ENCODE results near the gene CDK14. TPM values are rescaled to one million over a fixed set of nuclear protein-coding genes. Genes with fewer than 3 reads are reported as not detected.

CDK14 gene
- total RNA-seq, 1 experiment from 2014 or later, result 57.9 TPM

GRCh38 chr7:91043924-91044645 lies 448.0 kb downstream of the CDK14 start:
- H3K27me3 Mint-ChIP-seq (ENCODE audit: low read depth), result peaks cover 22% of the 10 kb centered on the region
- H3K4me3 Mint-ChIP-seq, result peak overlapping the region; percentile 30; the same call in 1 of the 2 replicates
- H3K27ac Mint-ChIP-seq, result no peak overlapping the region
- DNase-seq (ENCODE audit: low spot score) (no peak), ATAC-seq (peak; percentile 96)
- H3K4me1 Mint-ChIP-seq, result peaks cover 47% of the 10 kb centered on the region
- no peaks in the 10 kb centered on the region for H3K9me3 Mint-ChIP-seq
- 0 out of 2 replicates have a peak, but pooled peaks have one; percentile 77 for TF ChIP-seq FOXK1 (CRISPR knock-in tag; IDR thresholded peaks at IDR 0.05)
- TF ChIP-seq ERG (CRISPR knock-in tag; IDR thresholded peaks at IDR 0.05), result no peak
- H3K36me3 Mint-ChIP-seq, result no peaks in the 10 kb centered on the region
- CTCF ChIA-PET, result interaction anchor here (1.0 kb wide), 1 partner anchor 9 kb away, joined by 5 read pairs; no protein-coding TSS in a partner anchor
- POLR2A ChIA-PET, result interaction anchor here (0.5 kb wide), 1 partner anchor 36 kb away, joined by 3 read pairs; no protein-coding TSS in a partner anchor

- Mint-ChIP-seq H3K4me1 (peaks cover 38% of the 10 kb centered on the region), H3K27me3 (ENCODE audit: low read depth) (peaks cover 37% of the 10 kb centered on the region), H3K27ac (no peak overlapping the region), H3K4me3 (no peak overlapping the region), H3K36me3 (no peaks in the 10 kb centered on the region), H3K9me3 (no peaks in the 10 kb centered on the region)
- DNase-seq (ENCODE audit: low spot score) (no peak), ATAC-seq (no peak)
- CTCF ChIA-PET, result no interaction called here
- POLR2A ChIA-PET, result no interaction called here
- TF ChIP-seq SP1 (CRISPR knock-in tag; conservative IDR thresholded peaks at IDR 0.05) (no peak), ZNF423 (CRISPR knock-in tag; IDR thresholded peaks at IDR 0.05) (no peak), NFYB (CRISPR knock-in tag; conservative IDR thresholded peaks at IDR 0.05; ENCODE audit: low read depth) (no peak), NR2C2 (CRISPR knock-in tag; IDR thresholded peaks at IDR 0.05) (no peak), ATF3 (CRISPR knock-in tag; conservative IDR thresholded peaks at IDR 0.05) (no peak), ELF4 (CRISPR knock-in tag; IDR thresholded peaks at IDR 0.05; ENCODE audit: low read depth) (no peak), NFE2L1 (CRISPR knock-in tag; IDR thresholded peaks at IDR 0.05) (no peak), ZBTB21 (CRISPR knock-in tag; IDR thresholded peaks at IDR 0.05; ENCODE audit: borderline replicate concordance) (no peak), GABPB1 (CRISPR knock-in tag; IDR thresholded peaks at IDR 0.05) (no peak), ETV6 (CRISPR knock-in tag; IDR thresholded peaks at IDR 0.05) (no peak), ZNF232 (CRISPR knock-in tag; IDR thresholded peaks at IDR 0.05) (no peak)
- TF ChIP-seq, protein P1, sequence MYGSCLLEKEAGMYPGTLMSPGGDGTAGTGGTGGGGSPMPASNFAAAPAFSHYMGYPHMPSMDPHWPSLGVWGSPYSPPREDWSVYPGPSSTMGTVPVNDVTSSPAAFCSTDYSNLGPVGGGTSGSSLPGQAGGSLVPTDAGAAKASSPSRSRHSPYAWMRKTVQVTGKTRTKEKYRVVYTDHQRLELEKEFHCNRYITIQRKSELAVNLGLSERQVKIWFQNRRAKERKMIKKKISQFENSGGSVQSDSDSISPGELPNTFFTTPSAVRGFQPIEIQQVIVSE (CRISPR knock-in tag; IDR thresholded peaks at IDR 0.05; ENCODE audit: borderline replicate concordance), result no peak
Measured at GRCh38 chr7:91045606-91046005, 449.5 kb downstream of the CDK14 start.

DNA sequence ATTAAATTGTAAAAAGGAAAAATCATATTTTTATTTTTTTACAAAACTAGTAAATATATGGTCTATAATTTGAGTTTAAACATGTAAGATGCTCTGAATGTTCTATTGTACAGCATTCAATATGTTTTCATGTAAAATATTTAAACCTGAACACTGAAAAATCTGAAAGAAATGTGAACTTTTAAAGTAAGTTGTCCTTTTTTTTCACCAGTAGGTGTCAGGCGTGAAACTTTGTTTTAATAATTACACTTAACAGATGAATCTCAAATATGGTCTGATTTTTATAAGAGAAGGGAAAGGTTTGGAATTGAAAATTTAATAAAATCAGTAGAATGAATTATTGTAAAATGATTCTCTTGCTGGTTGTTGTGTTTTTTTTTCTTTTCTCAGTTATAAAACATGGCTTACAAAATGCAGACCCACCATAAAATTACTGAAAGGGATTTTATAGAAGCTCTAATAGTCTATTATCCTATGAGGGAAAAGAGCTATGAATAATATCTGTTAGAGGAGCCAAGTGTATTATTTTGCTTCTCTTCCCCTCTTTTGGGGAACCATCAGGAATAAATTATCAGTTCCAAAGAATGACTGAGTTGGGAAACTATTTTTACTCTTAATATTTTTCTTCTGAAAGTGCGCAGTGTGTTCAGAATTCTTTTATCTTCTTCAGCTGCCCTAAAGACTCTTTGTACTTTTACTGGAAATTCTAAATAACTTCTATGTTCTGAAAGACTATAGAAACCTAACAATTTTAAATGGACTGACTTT lies 450.4 kb downstream of the CDK14 start:
- H3K27ac Mint-ChIP-seq, result no peak overlapping the region

GRCh38 chr7:91047636-91048035 lies 451.5 kb downstream of the CDK14 start:
- no peak overlapping the region for H3K27ac Mint-ChIP-seq

More for the DNA sequence above, 450.4 kb downstream of the CDK14 start:
- TF ChIP-seq, protein P2, sequence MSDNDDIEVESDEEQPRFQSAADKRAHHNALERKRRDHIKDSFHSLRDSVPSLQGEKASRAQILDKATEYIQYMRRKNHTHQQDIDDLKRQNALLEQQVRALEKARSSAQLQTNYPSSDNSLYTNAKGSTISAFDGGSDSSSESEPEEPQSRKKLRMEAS (CRISPR knock-in tag; IDR thresholded peaks at IDR 0.05), result no peak
- no peak for TF ChIP-seq JAZF1 (CRISPR knock-in tag; IDR thresholded peaks at IDR 0.05)
- ChIA-PET POLR2A (no interaction called here), CTCF (no interaction called here)
- DNase-seq (ENCODE audit: low spot score) (no peak), ATAC-seq (no peak)
- peaks cover 46% of the 10 kb centered on the region for H3K27me3 Mint-ChIP-seq (ENCODE audit: low read depth)
- H3K4me1 Mint-ChIP-seq, result peaks cover 45% of the 10 kb centered on the region
- H3K4me3 Mint-ChIP-seq, result no peak overlapping the region
- no peaks in the 10 kb centered on the region for H3K9me3 Mint-ChIP-seq
- no peaks in the 10 kb centered on the region for H3K36me3 Mint-ChIP-seq

More at GRCh38 chr7:91047636-91048035, 451.5 kb downstream of the CDK14 start:
- CTCF ChIA-PET, result no interaction called here
- Mint-ChIP-seq H3K9me3 (no peaks in the 10 kb centered on the region), H3K27me3 (ENCODE audit: low read depth) (peaks cover 57% of the 10 kb centered on the region), H3K4me3 (no peak overlapping the region), H3K4me1 (peaks cover 43% of the 10 kb centered on the region), H3K36me3 (no peaks in the 10 kb centered on the region)
- ATAC-seq, result no peak
- POLR2A ChIA-PET, result no interaction called here
- DNase-seq (ENCODE audit: low spot score), result no peak
- TF ChIP-seq JUN (CRISPR knock-in tag; IDR thresholded peaks at IDR 0.05), result no peak
- no peak for TF ChIP-seq ZNF121 (CRISPR knock-in tag; IDR thresholded peaks at IDR 0.05)
- TF ChIP-seq, protein P1 (CRISPR knock-in tag; IDR thresholded peaks at IDR 0.05; ENCODE audit: borderline replicate concordance), result no peak
- no peak for TF ChIP-seq JAZF1 (CRISPR knock-in tag; IDR thresholded peaks at IDR 0.05)
- no peak for TF ChIP-seq ELF4 (CRISPR knock-in tag; IDR thresholded peaks at IDR 0.05; ENCODE audit: low read depth)
